Effector CD4-positive, alpha-beta T cell (primary cell): ENCODE data around the gene RNF4.
"Not testable (repeated sequence)": the region's sequence is repeated elsewhere in the genome, so short reads cannot be mapped to it uniquely, and the experiment has no call there.

Source experiments
- DNase-seq: peaks from one replicate; pipeline ENCODE4 v3.0.0-alpha.2; 2020

RNF4 gene

DNA sequence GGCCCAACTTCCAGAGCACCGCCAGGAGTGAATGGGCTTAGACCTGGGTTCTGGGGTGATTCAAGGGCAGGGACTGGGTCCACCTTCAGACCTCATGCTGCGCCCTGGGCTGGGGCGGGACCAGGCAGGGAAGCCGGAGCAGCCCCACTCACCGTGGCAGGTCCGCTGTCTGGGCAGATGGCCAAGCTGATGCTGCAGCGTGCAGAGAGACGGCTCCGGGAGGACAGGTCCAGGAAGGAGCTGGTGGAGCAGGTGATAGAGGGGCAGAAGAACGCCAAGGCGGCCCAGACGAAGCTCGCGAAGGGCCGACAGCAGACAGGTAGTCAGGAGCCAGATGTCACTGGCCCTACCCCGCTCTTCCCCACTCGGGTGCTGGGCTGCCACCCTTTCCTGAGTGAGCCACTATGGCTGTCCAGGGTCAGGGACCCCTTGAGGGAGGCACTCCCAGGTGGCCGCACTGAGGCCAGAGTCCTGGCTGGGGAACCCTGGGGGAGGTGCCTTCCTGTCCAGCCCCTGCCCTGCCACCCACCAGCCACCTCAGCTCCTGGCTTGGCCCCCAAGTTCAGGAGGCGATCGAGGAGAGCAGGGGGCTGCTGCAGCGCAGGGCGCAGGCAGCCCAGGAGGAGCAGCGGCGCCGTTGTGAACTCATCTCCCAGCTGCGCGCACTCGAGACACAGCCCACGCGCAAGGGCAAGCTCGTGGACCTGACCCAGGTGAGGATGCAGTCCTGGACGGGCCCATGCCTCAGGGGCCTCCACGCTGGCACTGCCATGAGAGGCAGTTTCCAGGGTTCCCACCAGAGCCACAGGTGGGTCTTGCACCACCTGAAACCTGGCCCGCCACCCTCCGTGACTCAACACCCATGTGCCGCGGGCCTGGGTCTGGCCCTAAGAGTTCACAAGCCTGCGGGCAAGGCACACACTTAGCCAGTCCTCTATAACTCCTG lies 10.1 kb upstream of the RNF4 start:
- DNase-seq = no peak

DNA sequence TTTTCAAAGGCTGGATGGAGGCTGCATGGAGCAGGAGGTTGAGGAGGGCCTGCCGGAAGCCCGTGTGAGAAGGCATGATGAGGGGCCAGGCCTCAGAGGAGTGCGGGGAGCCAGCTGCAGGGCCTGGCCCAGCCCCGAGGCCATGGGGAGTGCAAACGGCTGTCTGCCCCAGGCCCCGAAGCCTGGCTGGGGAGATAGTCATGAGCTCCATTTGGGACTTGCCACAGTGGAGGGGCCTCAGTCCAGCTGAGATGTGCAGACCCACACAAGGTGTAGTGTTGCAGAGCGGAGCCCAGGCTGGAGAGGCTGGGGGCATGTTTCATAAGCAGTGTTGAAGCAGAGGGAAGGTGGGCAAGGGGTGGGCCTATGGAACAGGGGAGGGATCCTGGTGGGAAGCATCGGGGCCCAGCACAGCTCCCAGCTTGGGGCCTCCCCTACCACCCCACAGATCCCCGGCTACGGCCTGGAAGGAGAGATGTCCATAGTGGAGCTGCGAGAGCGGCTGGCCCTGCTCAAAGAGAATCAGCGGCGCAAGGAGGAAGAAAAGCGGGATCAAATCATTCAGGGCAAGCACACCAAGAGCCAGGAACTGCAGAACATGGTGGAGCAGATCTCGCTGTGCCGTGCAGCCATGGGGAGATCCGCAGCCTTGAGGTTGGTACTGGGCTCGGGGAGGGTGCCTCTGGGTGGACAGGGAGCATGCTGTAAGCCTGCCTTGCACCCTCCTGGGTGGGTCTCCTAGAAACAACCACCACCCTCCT lies 9.1 kb upstream of the RNF4 start:
- no peak for DNase-seq

DNA sequence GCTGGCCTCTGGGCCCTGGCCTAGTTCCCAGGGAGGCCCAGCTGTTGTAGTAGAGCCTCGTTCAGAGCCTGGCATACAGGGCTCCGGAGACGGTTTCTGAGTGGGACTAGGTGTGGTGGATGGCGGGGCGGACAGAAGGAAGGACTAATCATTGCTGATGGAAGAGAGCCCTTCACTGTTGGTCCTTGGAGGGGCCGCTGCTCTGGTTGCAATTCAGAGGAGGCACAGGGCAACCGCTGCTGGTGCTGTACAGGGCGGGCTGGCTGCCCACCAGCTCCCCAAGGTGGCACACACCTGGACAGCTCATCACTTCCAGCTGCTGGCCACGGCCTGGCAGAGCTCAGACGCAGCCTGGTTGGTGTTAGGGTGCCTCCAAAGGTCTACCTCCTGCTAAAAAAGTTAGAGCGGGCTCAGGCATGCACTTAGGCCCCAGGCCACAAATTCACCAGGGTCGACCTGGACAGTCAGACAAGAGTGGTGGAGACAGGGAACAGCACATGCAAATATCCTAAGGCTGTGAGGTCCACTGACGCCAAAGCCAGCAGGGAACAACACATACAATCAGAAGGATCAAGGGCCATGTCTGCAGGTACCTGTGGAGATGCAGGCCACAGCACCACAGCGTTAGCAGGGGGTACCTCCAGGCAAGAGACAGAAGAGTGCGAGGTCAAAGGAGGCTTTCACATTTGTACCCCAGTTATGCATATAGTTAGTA lies 7.5 kb upstream of the RNF4 start:
- no peak for DNase-seq

DNA sequence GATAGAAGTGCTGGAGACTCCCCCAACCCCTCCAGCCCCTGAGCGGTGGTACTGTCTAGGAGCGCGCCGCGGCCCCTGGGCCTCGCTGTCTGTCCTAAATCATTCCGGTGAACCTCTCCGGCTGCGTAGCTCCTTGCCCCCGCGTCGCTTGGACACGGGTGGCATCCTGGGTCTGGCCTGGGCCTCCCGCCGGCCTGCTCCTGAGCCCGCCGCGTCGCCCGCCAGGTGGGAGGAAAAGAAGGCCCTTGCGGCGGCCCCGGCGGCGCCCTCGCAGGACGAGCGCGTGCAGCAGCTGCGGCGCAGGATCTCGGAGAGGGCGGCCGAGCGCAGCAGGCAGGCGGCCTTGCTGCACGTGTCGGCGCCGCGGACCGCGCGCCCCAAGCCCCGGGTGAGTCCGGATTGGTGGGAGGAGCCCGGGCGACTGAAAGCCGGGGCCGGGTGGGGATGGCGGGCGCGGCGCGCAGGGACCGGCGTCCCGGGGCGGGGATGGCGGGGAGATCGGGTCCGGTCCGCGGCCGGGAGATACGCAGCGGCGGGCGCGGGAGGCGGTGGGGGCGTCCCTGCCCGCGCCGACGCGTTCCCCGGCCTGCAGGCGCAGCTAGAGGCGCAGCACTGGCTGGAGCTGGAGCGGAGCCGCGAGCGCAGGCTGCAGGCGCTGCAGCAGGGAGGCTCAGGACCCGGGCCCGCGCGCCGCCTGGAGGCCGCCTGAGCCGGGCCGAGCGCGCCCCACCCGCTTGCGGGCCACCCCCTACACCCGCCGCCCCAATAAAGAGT lies 6.5 kb upstream of the RNF4 start:
- DNase-seq = peak; percentile 54

DNA sequence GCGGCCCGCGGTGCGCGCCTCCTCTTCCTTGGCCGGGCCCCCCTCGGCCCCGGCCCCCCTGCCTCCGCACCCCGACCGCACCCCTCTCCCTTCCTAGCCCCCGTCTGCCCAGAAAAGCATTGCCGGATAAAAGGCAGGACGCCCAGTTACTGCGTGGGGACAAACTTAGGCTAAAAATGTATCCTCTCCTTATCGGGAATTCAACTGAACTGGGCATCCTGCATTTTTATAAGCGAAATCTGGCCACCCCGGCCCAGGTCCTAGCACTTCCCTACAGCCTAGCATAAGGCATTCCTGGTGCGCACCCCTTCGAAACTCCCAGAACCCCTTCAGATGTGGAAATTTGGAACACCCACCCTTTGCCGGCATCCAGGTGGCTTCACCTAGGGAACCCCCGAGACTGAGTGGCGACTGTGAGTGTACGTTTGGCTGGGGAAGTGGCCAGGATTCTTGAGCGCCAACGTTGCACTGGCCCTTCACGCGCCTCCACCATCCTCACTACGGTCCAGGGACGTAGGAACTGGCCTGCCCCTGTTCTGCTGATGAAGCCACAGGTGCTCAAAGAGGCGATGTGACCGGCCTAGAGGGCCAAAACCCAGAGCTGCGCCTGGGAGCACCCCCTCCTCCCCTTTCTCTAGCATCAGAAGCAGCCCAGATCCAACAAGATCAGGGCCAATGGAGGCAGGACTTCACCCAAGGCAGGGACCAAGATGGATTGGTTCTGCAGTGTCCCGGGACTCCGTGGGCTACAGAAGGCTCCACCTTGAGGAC lies 5.7 kb upstream of the RNF4 start:
- no peak for DNase-seq

DNA sequence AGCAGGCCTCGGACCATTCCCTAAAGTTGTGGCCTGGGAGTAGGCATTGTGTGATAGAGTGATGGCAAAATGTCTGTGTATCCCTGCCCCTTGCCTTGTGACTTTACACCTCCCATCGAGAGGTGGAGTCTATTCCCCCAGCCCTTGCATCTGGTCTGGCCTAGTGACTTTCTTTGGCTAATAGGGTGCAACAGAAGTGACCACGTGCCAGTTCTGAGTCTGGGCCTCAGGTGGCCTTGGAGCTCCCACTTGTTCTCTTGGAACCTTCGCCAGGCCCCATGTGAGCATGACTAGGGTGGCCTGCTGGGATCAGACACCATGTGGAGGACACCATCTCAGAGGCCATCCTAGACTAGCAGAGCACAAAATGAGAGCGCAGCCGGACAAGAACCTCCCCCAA lies 3.9 kb upstream of the RNF4 start:
- DNase-seq = no peak

DNA sequence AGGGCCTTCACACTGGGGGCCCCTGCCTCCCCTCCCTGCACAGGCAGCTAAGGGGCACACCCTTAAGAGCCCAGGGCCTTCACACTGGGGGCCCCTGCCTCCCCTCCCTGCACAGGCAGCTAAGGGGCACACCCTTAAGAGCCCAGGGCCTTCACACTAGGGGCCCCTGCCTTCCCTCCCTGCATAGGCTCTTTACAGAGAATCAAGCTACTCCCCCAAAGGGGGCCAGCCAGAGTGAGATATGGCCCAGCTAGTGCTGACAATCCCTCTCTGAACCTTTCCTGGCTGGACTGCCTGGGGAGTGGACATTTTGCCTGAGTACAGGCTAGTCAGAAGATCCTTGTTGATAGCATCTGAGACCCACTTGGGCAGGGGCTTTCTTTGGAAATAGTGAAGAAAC lies 3.4 kb upstream of the RNF4 start:
- DNase-seq = not testable (repeated sequence)

DNA sequence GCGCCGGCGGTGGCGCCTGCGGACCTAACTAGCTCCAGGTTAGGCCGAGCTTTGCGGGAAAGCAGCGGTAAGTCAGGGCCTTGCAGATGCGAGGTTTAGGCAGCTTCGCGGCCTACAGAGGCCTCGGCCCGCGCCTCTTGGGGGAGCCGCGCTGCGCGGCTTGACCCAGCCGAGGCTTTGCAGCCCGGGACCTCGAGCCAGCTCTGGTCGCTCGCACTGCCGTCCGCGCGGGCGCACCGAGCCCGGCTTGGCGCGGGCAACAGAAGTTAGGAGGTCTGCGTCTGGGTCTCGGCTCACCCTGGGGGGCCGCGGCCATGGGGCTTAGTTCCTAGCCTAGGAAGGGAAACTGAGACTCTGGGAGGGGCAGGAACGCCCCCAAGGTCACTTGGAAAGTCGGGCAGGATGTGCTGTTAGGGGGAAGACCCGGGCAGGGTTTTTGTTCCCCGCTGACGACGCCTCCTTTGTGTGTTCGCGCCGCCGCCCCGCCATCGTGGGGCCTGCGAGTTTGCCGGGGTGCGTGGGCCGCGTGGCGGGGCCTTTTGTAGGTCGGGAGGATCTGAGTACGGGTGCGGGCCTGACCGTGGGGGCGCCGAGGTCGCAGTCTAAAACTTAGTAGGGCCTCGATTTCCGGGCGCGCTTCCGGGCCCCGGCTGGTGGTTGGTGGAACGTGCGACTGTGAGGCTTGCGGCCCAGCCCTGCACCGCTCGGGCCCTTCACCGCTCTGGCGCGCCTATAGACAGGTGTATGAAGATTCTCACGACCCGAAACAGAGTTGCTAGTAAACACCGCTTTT lies 482 bp downstream of the RNF4 start:
- DNase-seq = peak; percentile 64

- DNase-seq = no peak
These were observed 1.9 kb downstream of the RNF4 start for GRCh38 chr4:2470791-2471190.

DNA sequence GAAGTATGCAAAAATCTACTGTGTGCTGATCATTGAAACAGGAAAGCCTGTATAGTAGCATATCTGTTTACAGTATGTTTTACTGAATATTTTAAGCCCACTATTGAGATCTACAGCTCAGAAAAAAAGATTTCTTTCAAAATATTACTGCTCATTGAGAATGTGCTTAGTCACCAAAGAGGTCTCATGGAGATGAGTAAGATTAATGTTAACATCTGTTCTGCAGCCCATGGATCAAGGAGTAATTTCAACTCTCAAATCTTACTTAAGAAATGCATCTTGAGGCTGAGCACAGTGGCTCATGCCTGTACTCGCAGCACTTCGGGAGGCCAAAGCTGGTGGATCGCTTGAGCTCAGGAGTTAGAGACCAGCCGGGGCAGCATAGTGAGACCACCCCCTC lies 3.3 kb downstream of the RNF4 start:
- no peak for DNase-seq

DNA sequence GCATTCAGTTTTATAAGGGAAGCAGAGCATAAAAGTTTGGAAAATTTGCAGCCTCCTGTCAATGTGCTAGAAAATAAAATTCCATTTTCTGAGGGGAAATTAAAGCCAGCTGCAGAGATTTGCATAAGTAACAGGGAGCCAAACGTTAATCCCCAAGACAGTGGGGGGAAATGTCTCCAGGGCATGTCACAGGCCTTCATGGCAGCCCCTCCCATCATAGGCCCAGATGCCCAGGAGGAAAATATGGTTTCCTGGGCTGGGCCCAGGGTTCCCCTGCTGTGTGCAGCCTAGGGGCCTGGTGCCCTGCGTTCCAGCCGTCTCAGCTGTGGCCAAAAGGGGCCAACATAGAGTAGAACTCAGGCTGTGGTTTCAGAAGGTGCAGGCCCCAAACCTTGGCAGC lies 9.3 kb downstream of the RNF4 start:
- no peak for DNase-seq

- no peak for DNase-seq
These were observed 11.7 kb downstream of the RNF4 start for GRCh38 chr4:2480649-2481048.

GRCh38 chr4:2482192-2482591 lies 13.3 kb downstream of the RNF4 start:
- DNase-seq = no peak

DNA sequence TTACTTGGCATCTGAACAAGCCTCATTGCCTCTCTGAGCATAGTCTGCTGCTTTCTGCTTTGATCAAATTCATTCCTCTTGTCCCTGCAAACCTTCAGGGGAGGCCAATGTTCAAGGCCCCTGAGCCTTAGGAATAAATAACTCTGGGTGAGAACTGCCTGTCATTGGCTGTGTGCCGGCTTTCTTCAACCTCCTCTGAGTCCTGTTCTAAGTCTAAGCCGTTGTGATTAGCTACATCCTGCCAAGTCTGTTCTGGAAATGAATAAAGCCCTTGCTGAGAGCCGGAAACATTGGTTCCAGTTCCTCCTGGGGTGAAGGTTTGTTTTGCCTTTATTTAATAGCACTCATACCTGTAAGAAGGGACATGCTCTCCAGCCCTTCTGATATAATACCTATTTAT lies 13.8 kb downstream of the RNF4 start:
- DNase-seq = no peak

- DNase-seq = no peak
These were observed 14.3 kb downstream of the RNF4 start for GRCh38 chr4:2483237-2483636.

GRCh38 chr4:2484185-2484584 lies 15.3 kb downstream of the RNF4 start:
- no peak for DNase-seq

DNA sequence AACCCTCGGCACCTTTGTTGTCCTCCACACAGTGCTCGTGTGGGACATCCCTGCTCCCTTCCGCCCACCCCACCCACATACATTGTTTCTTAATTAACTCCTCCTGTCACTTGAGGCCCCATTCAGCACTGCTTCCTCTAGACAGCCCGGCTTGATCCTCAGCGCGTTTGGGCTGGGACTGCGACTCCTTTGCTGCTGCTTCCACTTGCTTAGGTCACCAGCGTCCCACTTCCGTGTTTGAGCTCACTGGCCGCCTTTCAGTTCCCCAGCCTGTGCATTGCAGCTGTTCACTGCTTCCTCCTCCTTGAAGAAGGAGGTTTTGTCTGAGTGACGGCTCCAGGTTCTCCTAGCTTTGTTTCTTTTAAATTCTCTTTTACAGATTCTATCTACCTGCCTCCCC lies 16.1 kb downstream of the RNF4 start:
- peak; percentile 57 for DNase-seq

DNA sequence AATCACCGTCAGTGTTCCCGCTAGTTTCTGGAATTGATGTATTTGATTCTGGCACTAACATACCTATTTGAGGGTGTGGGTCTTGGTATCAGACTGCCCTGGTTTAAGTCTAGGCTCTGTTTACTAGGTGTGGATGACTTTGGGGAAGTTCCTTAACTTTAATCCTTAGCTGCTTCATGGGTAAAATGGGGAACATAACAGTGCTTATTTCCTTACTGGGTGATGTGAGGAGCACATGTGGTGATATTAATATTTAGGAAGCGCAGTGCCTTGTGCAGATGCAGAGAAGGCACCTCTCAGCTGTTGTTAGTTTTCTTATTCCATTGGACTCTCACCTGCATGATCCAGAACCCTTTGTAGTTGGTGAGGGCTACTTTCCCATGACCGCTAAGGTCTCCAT lies 17.1 kb downstream of the RNF4 start:
- no peak for DNase-seq

DNA sequence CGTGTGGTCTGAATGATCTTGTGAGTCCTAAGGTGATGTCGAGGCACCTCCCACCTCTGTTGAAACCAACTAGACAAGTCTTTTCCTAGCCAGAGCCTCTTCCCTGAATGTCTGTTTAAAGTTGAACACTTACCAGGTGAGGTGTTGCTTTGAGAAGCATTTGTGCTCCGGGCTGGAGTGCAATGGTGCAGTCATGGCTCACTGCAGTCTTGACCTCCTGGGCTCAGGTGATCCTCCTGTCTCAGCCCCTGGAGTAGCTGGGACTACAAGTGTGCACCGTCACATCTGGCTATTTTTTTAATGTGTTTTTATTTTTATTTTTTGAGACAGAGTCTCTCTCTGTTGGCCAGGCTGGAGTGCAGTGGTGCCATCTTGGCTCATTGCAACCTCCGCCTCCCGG lies 18.1 kb downstream of the RNF4 start:
- DNase-seq = no peak

GRCh38 chr4:2487632-2488031 lies 18.7 kb downstream of the RNF4 start:
- DNase-seq = no peak
